Skeletal muscle tissue (tissue), 4 donors: Measurements from ENCODE around the gene DPEP3. TPM values are rescaled to one million over a fixed set of nuclear protein-coding genes. Genes with fewer than 3 reads are reported as not detected.

Experiments used
- H3K27ac ChIP-seq: one replicate; pipeline ENCODE4 v1.7.0; 2013; ENCODE audit warnings: mild to moderate bottlenecking, low read depth, low read length, inconsistent platforms
- H3K27me3 ChIP-seq, 3 donors: one replicate each; pipeline ENCODE4 v1.7.0; 2013; ENCODE audit warnings: low read length in 3 of 3; ENCODE audit not compliant: control insufficient read depth in 3 of 3, insufficient read depth in 3 of 3
- H3K36me3 ChIP-seq, 3 donors: one replicate each; pipeline ENCODE4 v1.7.0; 2013; ENCODE audit warnings: low read length in 3 of 3; ENCODE audit not compliant: control insufficient read depth in 3 of 3, insufficient read depth in 3 of 3
- H3K4me1 ChIP-seq, 3 donors: one replicate each; pipeline ENCODE4 v1.7.0; 2013; ENCODE audit warnings: low read length in 3 of 3, mild to moderate bottlenecking in 3 of 3; ENCODE audit not compliant: control insufficient read depth in 3 of 3, insufficient read depth in 3 of 3
- H3K4me3 ChIP-seq, 3 donors: one replicate each; pipeline ENCODE4 v1.7.0; 2013; ENCODE audit warnings: low read length in 3 of 3
- H3K9ac ChIP-seq, 3 donors: one replicate each; pipeline ENCODE4 v1.7.0; 2013; ENCODE audit warnings: low read length in 3 of 3, mild to moderate bottlenecking in 3 of 3, moderate library complexity in 2 of 3, low read depth in 1 of 3
- H3K9me3 ChIP-seq, 3 donors: one replicate each; pipeline ENCODE4 v1.7.0; 2013; ENCODE audit warnings: low read length in 3 of 3; ENCODE audit not compliant: control insufficient read depth in 3 of 3
- total RNA-seq: library from RNA; depleted of rRNA; stranded (reverse); fragments of >200 nt; gene quantifications from one replicate; pipeline ENCODE4 v1.2.3, GENCODE V29; 2014
- donor health status: Osteomylitis.

DPEP3 gene
- total RNA-seq, 1 donor from 2014 or later = not detected

GRCh38 chr16:67946966-67947558 is 33.2 kb downstream of the DPEP3 start:
- Histone ChIP-seq H3K9ac (no peak overlapping the region), H3K27ac (no peak overlapping the region), H3K4me1 (peaks cover 34 to 48% (median 43%) of the 10 kb centered on the region in 3 donors), H3K9me3 (no peaks in the 10 kb centered on the region), H3K4me3 (no peak overlapping the region), H3K27me3 (no peaks in the 10 kb centered on the region), H3K36me3 (peaks cover 78 to 94% (median 80%) of the 10 kb centered on the region in 3 donors)

DNA sequence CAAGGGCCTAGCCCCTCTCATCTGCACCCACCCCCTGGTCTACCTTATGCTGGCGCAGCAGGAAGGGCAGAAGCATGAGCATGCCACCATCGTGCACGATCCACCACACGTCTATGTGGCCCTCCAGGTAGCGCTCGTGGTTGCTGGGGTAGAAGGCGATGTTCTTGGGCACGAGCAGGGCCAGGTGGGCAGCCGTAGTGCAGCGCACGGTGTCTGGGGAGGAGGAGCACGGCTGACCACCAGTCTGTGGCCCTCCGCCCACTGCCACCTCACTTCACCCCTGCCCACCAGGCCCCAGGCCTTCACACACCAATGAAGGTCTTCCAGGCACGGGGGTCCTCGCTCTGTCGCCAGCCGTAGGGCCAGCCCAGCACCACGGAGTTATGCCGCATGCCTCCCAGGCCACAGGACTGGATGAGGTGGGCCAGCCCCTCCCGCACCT is 34.1 kb downstream of the DPEP3 start:
- Histone ChIP-seq H3K9me3 (no peaks in the 10 kb centered on the region), H3K9ac (peak overlapping the region in 1 of 3 donors; percentile 16), H3K36me3 (peaks cover 71 to 92% (median 72%) of the 10 kb centered on the region in 3 donors), H3K4me1 (peaks cover 25 to 39% (median 36%) of the 10 kb centered on the region in 3 donors), H3K27ac (no peak overlapping the region), H3K4me3 (no peak overlapping the region), H3K27me3 (no peaks in the 10 kb centered on the region)

- Histone ChIP-seq H3K27ac (peak overlapping the region; percentile 40), H3K27me3 (no peaks in the 10 kb centered on the region), H3K4me3 (no peak overlapping the region), H3K36me3 (peaks cover 64 to 86% (median 66%) of the 10 kb centered on the region in 3 donors), H3K4me1 (peaks cover 25 to 36% (median 34%) of the 10 kb centered on the region in 3 donors), H3K9ac (peak overlapping the region in 1 of 3 donors; percentile 16), H3K9me3 (no peaks in the 10 kb centered on the region)
Measured at GRCh38 chr16:67945392-67945933, 34.8 kb downstream of the DPEP3 start.

- Histone ChIP-seq H3K4me3 (no peak overlapping the region), H3K27me3 (no peaks in the 10 kb centered on the region), H3K9me3 (no peaks in the 10 kb centered on the region), H3K4me1 (peaks cover 29 to 42% (median 40%) of the 10 kb centered on the region in 3 donors), H3K9ac (peak overlapping the region in 1 of 3 donors; percentile 54), H3K36me3 (peaks cover 64 to 86% (median 66%) of the 10 kb centered on the region in 3 donors), H3K27ac (peak overlapping the region; percentile 56)
Measured at GRCh38 chr16:67944690-67945391, 35.5 kb downstream of the DPEP3 start.

DNA sequence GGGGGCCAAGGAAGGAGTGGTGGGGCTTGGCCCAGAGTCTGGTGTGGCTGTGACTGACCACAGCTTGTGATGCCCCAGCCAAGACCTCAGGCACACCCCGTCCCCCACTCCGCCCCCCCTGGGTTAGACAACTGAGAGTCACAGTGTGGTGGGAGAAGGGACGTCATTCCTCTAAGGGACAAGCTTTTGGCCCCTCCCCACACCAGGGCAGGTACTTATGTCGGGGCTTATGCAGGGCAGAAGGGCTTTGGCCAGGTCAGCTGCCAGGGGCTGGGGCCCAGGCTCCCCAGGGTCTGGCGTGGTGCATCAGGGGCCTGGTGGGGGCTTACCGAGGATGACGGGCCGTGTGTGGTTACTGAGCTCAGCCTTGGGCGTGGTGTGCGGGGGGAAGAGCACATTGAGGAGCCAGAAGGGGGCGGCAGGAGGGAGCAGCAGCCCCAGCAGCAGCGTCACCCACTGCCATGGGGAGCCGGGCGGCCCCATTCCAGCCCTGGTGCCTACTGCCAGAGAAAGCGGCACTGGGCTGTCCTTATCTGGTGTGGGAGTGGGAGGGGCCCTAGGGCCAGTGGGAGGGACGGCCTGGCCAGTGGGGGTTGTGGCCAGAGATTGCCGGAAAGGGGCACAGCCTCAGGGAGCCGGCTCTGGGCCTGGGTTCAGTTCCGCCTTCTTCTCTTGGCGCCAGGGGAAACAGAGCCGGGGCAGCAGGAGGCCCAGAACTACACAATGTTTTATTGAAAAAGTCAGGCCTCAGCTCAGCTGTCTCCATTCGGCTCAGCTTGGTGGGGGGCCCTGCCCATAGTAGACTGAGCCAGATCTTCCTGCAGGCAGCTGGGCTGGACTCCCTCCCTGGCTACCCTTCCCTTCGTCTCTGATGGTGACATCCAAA is 36.4 kb downstream of the DPEP3 start, which contains the start of gene LCAT:
Gene LCAT, minus strand, starts transcription at position 502 of the 886 bp plus-strand sequence. Its CDS starts 19 bp downstream, at position 483.
- peaks cover 29 to 46% (median 44%) of the 10 kb centered on the region in 3 donors for H3K4me1 ChIP-seq
- peak within 1 kb of the TSS in 2 of 3 donors; percentile 20 to 62 for H3K9ac ChIP-seq
- H3K9me3 ChIP-seq = no peaks in the 10 kb centered on the region
- H3K27ac ChIP-seq = peak within 1 kb of the TSS; percentile 62
- H3K4me3 ChIP-seq = no peak within 1 kb of the TSS
- no peaks in the 10 kb centered on the region for H3K27me3 ChIP-seq
- peaks cover 56 to 83% (median 64%) of the 10 kb centered on the region in 3 donors for H3K36me3 ChIP-seq

GRCh38 chr16:67943256-67943618 is 37.1 kb downstream of the DPEP3 start:
- no peak overlapping the region for H3K4me3 ChIP-seq
- H3K27me3 ChIP-seq = no peaks in the 10 kb centered on the region
- no peaks in the 10 kb centered on the region for H3K9me3 ChIP-seq
- peaks cover 29 to 46% (median 42%) of the 10 kb centered on the region in 3 donors for H3K4me1 ChIP-seq
- H3K9ac ChIP-seq = no peak overlapping the region
- peak overlapping the region; percentile 62 for H3K27ac ChIP-seq
- peaks cover 50 to 76% (median 58%) of the 10 kb centered on the region in 3 donors for H3K36me3 ChIP-seq

- Histone ChIP-seq H3K4me1 (peaks cover 29 to 46% (median 42%) of the 10 kb centered on the region in 3 donors), H3K27ac (peak overlapping the region; percentile 62), H3K9me3 (no peaks in the 10 kb centered on the region), H3K4me3 (no peak overlapping the region), H3K27me3 (no peaks in the 10 kb centered on the region), H3K36me3 (peaks cover 45 to 71% (median 52%) of the 10 kb centered on the region in 3 donors), H3K9ac (peak overlapping the region in 1 of 3 donors; percentile 8)
Measured at GRCh38 chr16:67942510-67943255, 37.6 kb downstream of the DPEP3 start.

DNA sequence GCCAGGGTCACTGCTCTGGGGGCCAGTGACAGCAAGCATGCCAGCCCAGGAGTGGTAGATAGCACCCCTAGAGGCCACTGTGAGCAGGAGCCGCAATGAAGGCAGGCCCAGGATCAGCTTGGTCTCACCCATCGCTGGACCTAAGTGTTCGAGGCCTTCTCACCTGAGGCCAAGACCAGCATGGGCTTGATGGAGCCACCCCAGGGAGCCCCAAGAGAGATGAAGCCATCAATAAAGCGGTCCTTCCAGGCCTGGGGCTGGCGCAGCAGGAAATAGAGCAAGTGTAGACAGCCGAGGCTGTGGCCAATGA is 38.1 kb downstream of the DPEP3 start:
- Histone ChIP-seq H3K36me3 (peaks cover 40 to 66% (median 47%) of the 10 kb centered on the region in 3 donors), H3K27me3 (no peaks in the 10 kb centered on the region), H3K4me1 (peaks cover 32 to 50% (median 45%) of the 10 kb centered on the region in 3 donors), H3K27ac (no peak overlapping the region), H3K9ac (no peak overlapping the region), H3K4me3 (no peak overlapping the region), H3K9me3 (no peaks in the 10 kb centered on the region)
